K562 (cell line): Measurements from ENCODE around the gene MXRA7. TPM values are rescaled to one million over a fixed set of nuclear protein-coding genes. Genes with fewer than 3 reads are reported as not detected.

ENCODE experiments used
- ATAC-seq: fragments of 200-7000 bp; cut with Tn5 transposase; 3 replicates; pipeline ENCODE4 v1.9.1; 2020; ENCODE audit warnings: moderate library complexity
- BruUV-seq: library from RNA; stranded (reverse); fragments of 400-500 nt; replicated peaks from 2 replicates; lab custom pipeline; 2021; lab: Mats Ljungman, UMichigan
- CTCF ChIA-PET: fragments of 300-600 bp; formaldehyde crosslinking; extraction: SDS; loops from one replicate; lab custom pipeline; 2021; ENCODE audit warnings: low intra/inter-chr PET ratio; lab: Yijun Ruan, JAX
- POLR2A ChIA-PET: fragments of 300-600, 350-650 bp; sonication (Branson Sonifier 250); formaldehyde crosslinking; extraction: SDS; loops from one replicate; lab custom pipeline; 2021; ENCODE audit warnings: antibody characterized with exemption, inconsistent platforms; lab: Yijun Ruan, JAX
- DNase-seq, 4 experiments: peaks; one replicate each; pipeline versions ENCODE4 v3.0.0 to v3.0.0-alpha.2; 2011 to 2018; ENCODE audit warnings: low spot score in 3 of 4, mixed read lengths in 3 of 4; ENCODE audit errors: extremely low read depth in 1 of 4
- FAIRE-seq: peaks from 2 replicates; lab custom pipeline; 2011; peaks lifted over from hg19 to GRCh38; lab: Jason Lieb, UNC
- H2AFZ ChIP-seq: 2 replicates; pipeline ENCODE4 v1.6.0; 2011; ENCODE audit warnings: low read depth, low read length, control low read depth, inconsistent platforms
- H3K27ac ChIP-seq: fragments of 200-600 bp; 3 replicates; pipeline ENCODE4 v1.8.0; 2011; ENCODE audit warnings: low read depth, mild to moderate bottlenecking, control low read depth, inconsistent platforms, low read length, moderate library complexity, mixed read lengths; ENCODE audit errors: extremely low read depth
- H3K27me3 ChIP-seq, 2 experiments: fragments of 300-600 bp in 1 of 2; 2 replicates in 1 of 2; 3 replicates in 1 of 2; pipeline versions ENCODE4 v1.6.0 to v1.8.0; 2011; ENCODE audit warnings: inconsistent platforms in 2 of 2, low read length in 2 of 2, mild to moderate bottlenecking in 1 of 2, mixed read lengths in 1 of 2, moderate library complexity in 1 of 2; ENCODE audit not compliant: control insufficient read depth in 2 of 2, insufficient read depth in 2 of 2
- H3K36me3 ChIP-seq: fragments of 300-600 bp; 3 replicates; pipeline ENCODE4 v1.8.0; 2011; ENCODE audit warnings: mild to moderate bottlenecking, low read length, inconsistent platforms; ENCODE audit not compliant: control insufficient read depth, insufficient read depth
- H3K4me1 ChIP-seq, 2 experiments: fragments of 200-600 bp in 1 of 2; replicated peaks in 1 of 2; 2 replicates in 1 of 2; 3 replicates in 1 of 2; pipeline versions ENCODE4 v1.5.1 to v1.8.0; 2011; ENCODE audit warnings: inconsistent platforms in 2 of 2, low read length in 2 of 2, mild to moderate bottlenecking in 1 of 2, mixed read lengths in 1 of 2, moderate library complexity in 1 of 2; ENCODE audit not compliant: control insufficient read depth in 2 of 2, insufficient read depth in 2 of 2
- H3K4me2 ChIP-seq: 2 replicates; pipeline ENCODE4 v1.6.1; 2011; ENCODE audit warnings: low read length, control low read depth, inconsistent platforms, mixed read lengths; ENCODE audit not compliant: insufficient read depth
- H3K4me3 ChIP-seq: fragments of 200-600 bp; sonication (generic), shearing (Covaris generic); 2 replicates; pipeline ENCODE4 v1.5.1; 2016; ENCODE audit warnings: control low read depth, inconsistent platforms
- H3K79me2 ChIP-seq: fragments of 200-600 bp; 3 replicates; pipeline ENCODE4 v1.8.0; 2011; ENCODE audit warnings: low read length, inconsistent platforms; ENCODE audit not compliant: control insufficient read depth, insufficient read depth
- H3K9ac ChIP-seq, 2 experiments: 2 replicates each; pipeline versions ENCODE4 v1.6.0 to v1.6.1; 2011; ENCODE audit warnings: low read depth in 2 of 2, low read length in 2 of 2, control low read depth in 1 of 2, inconsistent platforms in 1 of 2, mild to moderate bottlenecking in 1 of 2, mixed read lengths in 1 of 2; ENCODE audit not compliant: insufficient read depth in 1 of 2
- H3K9me1 ChIP-seq: one replicate; pipeline ENCODE4 v1.6.0; 2011; ENCODE audit warnings: inconsistent platforms, mild to moderate bottlenecking, low read length, moderate library complexity; ENCODE audit not compliant: control insufficient read depth, insufficient read depth
- H3K9me3 ChIP-seq: replicated peaks from 2 replicates; pipeline ENCODE4 v1.5.1; 2011; ENCODE audit warnings: low read depth, low read length, inconsistent platforms; ENCODE audit not compliant: control insufficient read depth, insufficient read depth
- H4K20me1 ChIP-seq: replicated peaks from 2 replicates; pipeline ENCODE4 v1.6.1; 2011; ENCODE audit warnings: low read length, inconsistent platforms, mixed read lengths; ENCODE audit not compliant: control insufficient read depth, insufficient read depth
- MCM2 ChIP-seq: fragments of 450-650 bp; IDR thresholded peaks from 2 replicates; pipeline ENCODE4 v1.6.1; 2017; ENCODE audit warnings: low read depth, mild to moderate bottlenecking
- RERE ChIP-seq: sonication (generic); formaldehyde crosslinking; IDR thresholded peaks from 2 replicates; pipeline ENCODE4 v1.8.0; 2023; ENCODE audit warnings: missing genetic modification reagents, mild to moderate bottlenecking, borderline replicate concordance
- ZEB2 ChIP-seq: fragments of 450-650 bp; IDR thresholded peaks from 2 replicates; pipeline ENCODE4 v1.6.1; 2016
- ZNF707 ChIP-seq: fragments of 250-450 bp; sonication (Bioruptor Pico); conservative IDR thresholded peaks from 2 replicates; pipeline ENCODE4 v1.8.0; 2022; ENCODE audit warnings: inconsistent platforms, mild to moderate bottlenecking, moderate library complexity
- WGBS: fragments of 100-300 bp; shearing (Covaris generic); methylation state at CpG from one replicate; pipeline ENCODE4 v1.1.6; 2016; ENCODE audit warnings: low coverage, mixed read lengths; ENCODE audit not compliant: insufficient coverage; ENCODE audit errors: missing lambda C conversion rate; 5-methylcytosine and 5-hydroxymethylcytosine counted together
- in situ Hi-C: fragments of 300-500 bp; cut with MboI; formaldehyde crosslinking; loops from 4 replicates; pipeline ENCODE4 v1.15.0; 2018; ENCODE audit warnings: inconsistent platforms, mixed read lengths
- intact Hi-C: fragments of 100-400 bp; cut with micrococcal nuclease; formaldehyde crosslinking; loops from 2 replicates; pipeline ENCODE4 v1.14.2; 2022
- polyA plus RNA-seq, 8 experiments: library from polyadenylated mRNA; depleted of rRNA in 4 of 8; stranded (reverse) in 5 of 8; unstranded in 3 of 8; fragments of >200 nt; fragmentation: Nextera tagmentation in 2 of 8; fragmentation: Illumina TruSeq in 1 of 8; extraction: Ambion mirVana in 2 of 8; extraction: Trizol in 1 of 8; gene quantifications; 2 replicates each; pipeline versions ENCODE4 v1.2.1 to v1.2.3, GENCODE V29; 2011 to 2014; ENCODE audit warnings: inconsistent platforms in 1 of 8, missing spikeins in 1 of 8
- total RNA-seq, 7 experiments: library from RNA; depleted of rRNA in 6 of 7; stranded (reverse); fragments of >200 nt in 6 of 7; fragmentation: Illumina TruSeq in 2 of 7; extraction: Trizol in 2 of 7; gene quantifications; 2 replicates each; pipeline versions ENCODE4 v1.2.1 to v1.2.3, GENCODE V29; 2011 to 2021; ENCODE audit warnings: low replicate concordance in 1 of 7
- TF ChIP-seq, protein P1 (sequence below): fragments of 450-650 bp; formaldehyde crosslinking; conservative IDR thresholded peaks from 2 replicates; pipeline ENCODE4 v1.4.0; 2022; ENCODE audit warnings: mild to moderate bottlenecking, missing genetic modification characterization

The MXRA7 gene
- total and polyA plus RNA-seq, 9 of the 15 experiments (the other 6 are each of a cell fraction or from before 2014, with no cell fraction given): 2.6 to 38.4 (median 14.3) TPM

GRCh38 chr17:76679239-76679638 is 31.5 kb downstream of the MXRA7 start:
- no peaks in the 10 kb centered on the region for H3K79me2 ChIP-seq
- DNase-seq (no peak), ATAC-seq (no peak), FAIRE-seq (no peak)
- no peak overlapping the region for H3K4me2 ChIP-seq
- H3K9me1 ChIP-seq: no peaks in the 10 kb centered on the region
- H3K27me3 ChIP-seq: no peaks in the 10 kb centered on the region
- in situ Hi-C loops (no loop called here), intact Hi-C loops (no loop called here)
- no peak overlapping the region for H3K9ac ChIP-seq
- H3K36me3 ChIP-seq: no peaks in the 10 kb centered on the region
- ChIA-PET POLR2A (interaction anchor here (0.6 kb wide), 1 partner anchor 178 kb away, joined by 3 read pairs; the partner anchor contains the start of gene RHBDF2), CTCF (no interaction called here)
- no peak overlapping the region for H2AFZ ChIP-seq
- BruUV-seq: no TSS peak
- TF ChIP-seq MCM2 (no peak), RERE (no peak), ZNF707 (no peak), ZEB2 (no peak)
- TF ChIP-seq, protein P1, sequence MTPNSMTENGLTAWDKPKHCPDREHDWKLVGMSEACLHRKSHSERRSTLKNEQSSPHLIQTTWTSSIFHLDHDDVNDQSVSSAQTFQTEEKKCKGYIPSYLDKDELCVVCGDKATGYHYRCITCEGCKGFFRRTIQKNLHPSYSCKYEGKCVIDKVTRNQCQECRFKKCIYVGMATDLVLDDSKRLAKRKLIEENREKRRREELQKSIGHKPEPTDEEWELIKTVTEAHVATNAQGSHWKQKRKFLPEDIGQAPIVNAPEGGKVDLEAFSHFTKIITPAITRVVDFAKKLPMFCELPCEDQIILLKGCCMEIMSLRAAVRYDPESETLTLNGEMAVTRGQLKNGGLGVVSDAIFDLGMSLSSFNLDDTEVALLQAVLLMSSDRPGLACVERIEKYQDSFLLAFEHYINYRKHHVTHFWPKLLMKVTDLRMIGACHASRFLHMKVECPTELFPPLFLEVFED: no peak
- no peaks in the 10 kb centered on the region; the same call in none of the 2 replicates for H4K20me1 ChIP-seq
- H3K27ac ChIP-seq: no peak overlapping the region
- H3K4me1 ChIP-seq: peaks cover 18 to 42% of the 10 kb centered on the region in 2 experiments
- no peak overlapping the region for H3K4me3 ChIP-seq
- no CpG with 5 or more reads among the region's 1 CpG for WGBS
- H3K9me3 ChIP-seq: no peaks in the 10 kb centered on the region
